ENCODE results near the gene ABHD2. TPM values are rescaled to one million over a fixed set of nuclear protein-coding genes. Genes with fewer than 3 reads are reported as not detected.

ABHD2 gene
- total RNA-seq, 4 donors from 2014 or later: 49.8 to 82.3 (median 72.1) TPM

- Histone ChIP-seq H3K4me1 (peaks cover 40 to 51% (median 46%) of the 10 kb centered on the region in 4 donors), H3K27ac (replicated peaks in 1 of 4) (peak overlapping the region; percentile 28 to 61 (median 54)), H3K4me3 (no peak overlapping the region), H3K9me3 (no peaks in the 10 kb centered on the region), H3K36me3 (peaks cover 0 to 7% (median 2%) of the 10 kb centered on the region in 4 donors), H3K27me3 (no peaks in the 10 kb centered on the region)
- TF ChIP-seq POLR2AphosphoS5 (IDR thresholded peaks at IDR 0.05) (no peak), POLR2A (IDR thresholded peaks at IDR 0.05; ENCODE audit: low read depth) (no peak), EP300 (IDR thresholded peaks at IDR 0.05) (no peak)
- TF ChIP-seq, protein P1, sequence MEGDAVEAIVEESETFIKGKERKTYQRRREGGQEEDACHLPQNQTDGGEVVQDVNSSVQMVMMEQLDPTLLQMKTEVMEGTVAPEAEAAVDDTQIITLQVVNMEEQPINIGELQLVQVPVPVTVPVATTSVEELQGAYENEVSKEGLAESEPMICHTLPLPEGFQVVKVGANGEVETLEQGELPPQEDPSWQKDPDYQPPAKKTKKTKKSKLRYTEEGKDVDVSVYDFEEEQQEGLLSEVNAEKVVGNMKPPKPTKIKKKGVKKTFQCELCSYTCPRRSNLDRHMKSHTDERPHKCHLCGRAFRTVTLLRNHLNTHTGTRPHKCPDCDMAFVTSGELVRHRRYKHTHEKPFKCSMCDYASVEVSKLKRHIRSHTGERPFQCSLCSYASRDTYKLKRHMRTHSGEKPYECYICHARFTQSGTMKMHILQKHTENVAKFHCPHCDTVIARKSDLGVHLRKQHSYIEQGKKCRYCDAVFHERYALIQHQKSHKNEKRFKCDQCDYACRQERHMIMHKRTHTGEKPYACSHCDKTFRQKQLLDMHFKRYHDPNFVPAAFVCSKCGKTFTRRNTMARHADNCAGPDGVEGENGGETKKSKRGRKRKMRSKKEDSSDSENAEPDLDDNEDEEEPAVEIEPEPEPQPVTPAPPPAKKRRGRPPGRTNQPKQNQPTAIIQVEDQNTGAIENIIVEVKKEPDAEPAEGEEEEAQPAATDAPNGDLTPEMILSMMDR (IDR thresholded peaks at IDR 0.05): no peak
- intact Hi-C loops (cut with DNase I): no loop called here
- DNase-seq (ENCODE audit: extremely low spot score): no peak
Measured at GRCh38 chr15:89168316-89168833, 80.1 kb downstream of the ABHD2 start.

GRCh38 chr15:89170364-89170763 lies 82.1 kb downstream of the ABHD2 start:
- 95% methylated on average over 3 of the region's 3 CpGs for WGBS
- H3K27ac ChIP-seq (replicated peaks in 1 of 4): no peak overlapping the region
- intact Hi-C loops (cut with DNase I): loop anchor here (5.0 kb wide), 1 partner anchor 38 kb away; no protein-coding TSS in a partner anchor

GRCh38 chr15:89171136-89172072 lies 83.1 kb downstream of the ABHD2 start:
- H3K27ac ChIP-seq (replicated peaks in 1 of 4): no peak overlapping the region
- H3K27me3 ChIP-seq: no peaks in the 10 kb centered on the region
- H3K36me3 ChIP-seq: peaks cover 5 to 20% (median 15%) of the 10 kb centered on the region in 4 donors
- DNase-seq (ENCODE audit: extremely low spot score): no peak
- no peak overlapping the region for H3K4me3 ChIP-seq
- H3K9me3 ChIP-seq: no peaks in the 10 kb centered on the region
- TF ChIP-seq EP300 (IDR thresholded peaks at IDR 0.05): no peak
- TF ChIP-seq, protein P1 (IDR thresholded peaks at IDR 0.05): peak; percentile 65 to 73 (median 70)
- TF ChIP-seq POLR2AphosphoS5 (IDR thresholded peaks at IDR 0.05): no peak
- 75% methylated on average over 12 of the region's 12 CpGs for WGBS
- H3K4me1 ChIP-seq: peaks cover 26 to 41% (median 39%) of the 10 kb centered on the region in 4 donors
- intact Hi-C loops (cut with DNase I): loop anchor here (5.0 kb wide), 1 partner anchor 39 kb away; no protein-coding TSS in a partner anchor

More at GRCh38 chr15:89170364-89170763, 82.1 kb downstream of the ABHD2 start:
- DNase-seq (ENCODE audit: extremely low spot score): no peak
- no peaks in the 10 kb centered on the region for H3K9me3 ChIP-seq
- no peaks in the 10 kb centered on the region for H3K27me3 ChIP-seq
- no peak overlapping the region for H3K4me3 ChIP-seq
- peaks cover 36 to 52% (median 46%) of the 10 kb centered on the region in 4 donors for H3K4me1 ChIP-seq
- TF ChIP-seq POLR2A (IDR thresholded peaks at IDR 0.05; ENCODE audit: low read depth) (no peak), EP300 (IDR thresholded peaks at IDR 0.05) (no peak), POLR2AphosphoS5 (IDR thresholded peaks at IDR 0.05) (no peak)
- TF ChIP-seq, protein P1 (IDR thresholded peaks at IDR 0.05): no peak
- peaks cover 0 to 9% (median 5%) of the 10 kb centered on the region in 4 donors for H3K36me3 ChIP-seq

GRCh38 chr15:89172921-89173320 lies 84.7 kb downstream of the ABHD2 start:
- peaks cover 12 to 33% (median 26%) of the 10 kb centered on the region in 4 donors for H3K36me3 ChIP-seq
- no peak for TF ChIP-seq POLR2A (IDR thresholded peaks at IDR 0.05; ENCODE audit: low read depth)
- TF ChIP-seq, protein P1 (IDR thresholded peaks at IDR 0.05): no peak
- TF ChIP-seq EP300 (IDR thresholded peaks at IDR 0.05): no peak
- TF ChIP-seq POLR2AphosphoS5 (IDR thresholded peaks at IDR 0.05): no peak

More at GRCh38 chr15:89172921-89173320, 84.7 kb downstream of the ABHD2 start:
- Histone ChIP-seq H3K9me3 (no peaks in the 10 kb centered on the region), H3K27me3 (no peaks in the 10 kb centered on the region), H3K4me1 (peaks cover 15 to 39% (median 32%) of the 10 kb centered on the region in 4 donors), H3K27ac (replicated peaks in 1 of 4) (peak overlapping the region in 1 of 4 donors; percentile 5), H3K4me3 (no peak overlapping the region)
- DNase-seq (ENCODE audit: extremely low spot score): no peak
- intact Hi-C loops (cut with DNase I): loop anchor here (5.0 kb wide), 1 partner anchor 41 kb away; no protein-coding TSS in a partner anchor
- 78% methylated on average over 2 of the region's 2 CpGs for WGBS

Measured in esophagus muscularis mucosa (tissue), 4 donors.